NCI-H748 (cell line): Measurements from ENCODE around the gene TINAGL1.

Source experiments
- DNase-seq: peaks from one replicate; lab custom pipeline; 2025; ENCODE audit not compliant: unreplicated experiment; lab: John Stamatoyannopoulos, UW

TINAGL1 gene

GRCh38 chr1:31568895-31569595 lies 7.3 kb upstream of the TINAGL1 start:
- DNase-seq: no peak

GRCh38 chr1:31569596-31570173 lies 6.6 kb upstream of the TINAGL1 start:
- DNase-seq: no peak

GRCh38 chr1:31570228-31570627 lies 6.1 kb upstream of the TINAGL1 start:
- no peak for DNase-seq

GRCh38 chr1:31570906-31571305 lies 5.4 kb upstream of the TINAGL1 start:
- no peak for DNase-seq

DNA sequence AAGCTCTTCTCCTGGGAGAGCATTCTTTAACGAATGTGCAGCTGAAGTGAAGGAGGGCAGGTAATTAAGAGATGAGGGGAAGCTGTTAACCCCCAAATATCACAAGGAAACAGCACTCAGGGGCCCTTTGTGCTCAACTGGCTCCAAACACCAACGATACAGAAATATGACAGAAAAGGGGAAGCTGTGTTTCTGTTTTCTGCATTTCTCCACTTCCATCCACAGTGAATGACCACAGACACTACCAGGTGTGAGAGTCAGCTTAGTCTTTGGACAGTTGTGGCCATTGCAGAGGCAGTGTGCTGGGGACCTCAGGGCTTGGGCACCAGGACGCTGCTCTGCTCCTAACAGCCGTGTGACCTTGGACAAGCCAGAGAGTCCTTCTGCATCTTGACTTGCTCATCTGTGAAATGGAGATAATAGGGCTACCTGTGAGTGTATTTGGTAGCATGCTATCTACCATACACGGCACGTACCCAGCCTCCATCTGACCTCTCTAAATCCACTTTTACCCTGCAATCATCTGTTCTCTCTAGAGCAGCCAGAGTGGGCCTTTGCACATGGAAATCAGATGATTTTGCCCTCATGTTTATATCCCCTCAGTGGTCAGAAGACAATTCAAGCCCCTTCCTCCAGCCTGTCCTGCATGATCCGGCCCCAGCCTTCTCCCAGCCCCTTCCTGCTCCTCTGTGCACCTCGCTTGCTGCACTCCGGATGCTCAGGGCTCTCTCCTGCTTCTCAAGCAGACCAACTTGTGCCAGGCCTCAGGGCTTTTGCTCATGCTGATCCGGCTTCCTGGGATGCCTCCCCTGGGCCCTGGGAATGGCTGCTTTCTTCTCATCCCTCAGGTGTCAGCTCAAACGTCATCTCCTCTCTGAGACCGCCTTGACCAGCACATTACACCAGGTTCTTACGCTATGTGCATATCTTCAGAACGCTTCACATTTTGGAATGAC lies 4.7 kb upstream of the TINAGL1 start:
- DNase-seq: no peak

GRCh38 chr1:31572323-31573104 lies 3.8 kb upstream of the TINAGL1 start:
- no peak for DNase-seq

GRCh38 chr1:31573261-31573660 lies 3.1 kb upstream of the TINAGL1 start:
- DNase-seq: no peak

- no peak for DNase-seq
Observed at GRCh38 chr1:31574749-31575368, 1.5 kb upstream of the TINAGL1 start.

DNA sequence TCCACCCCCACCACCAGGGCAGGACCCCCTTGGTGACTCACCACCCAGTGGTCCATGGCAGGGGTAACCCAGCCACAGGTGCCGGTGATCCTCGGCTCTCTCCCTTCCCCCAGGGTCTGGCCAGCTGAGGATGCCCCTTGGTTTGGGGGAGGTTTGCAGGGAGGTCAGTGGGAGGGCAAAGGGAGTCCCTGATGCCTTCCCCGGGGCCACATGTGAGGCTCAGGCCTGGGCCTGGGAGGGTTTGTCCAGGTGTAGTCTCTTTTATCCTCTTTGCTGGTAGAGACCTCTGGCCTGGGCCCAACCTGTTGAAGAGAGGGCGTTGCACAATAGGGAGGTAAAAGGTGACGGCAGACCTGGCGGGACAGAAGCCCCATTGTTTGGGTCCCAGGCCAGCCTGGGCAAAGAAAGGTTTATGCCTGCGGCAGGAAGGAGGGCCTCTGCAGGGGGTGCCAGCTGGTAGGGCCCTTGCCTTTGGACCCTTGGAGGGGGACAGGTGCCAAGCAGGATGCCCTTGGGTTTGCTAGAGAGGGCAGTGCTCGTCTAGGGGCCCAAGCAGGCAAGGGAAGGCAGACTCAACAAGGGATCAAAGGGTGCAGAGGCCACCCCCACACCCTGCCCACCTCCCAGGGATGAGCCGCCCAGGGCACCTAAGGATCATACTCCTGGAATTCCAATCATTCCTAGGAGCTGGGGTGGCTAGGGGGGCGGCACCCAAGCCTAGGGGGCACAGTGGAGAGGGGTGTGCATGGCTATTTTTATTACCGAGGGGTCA lies 760 bp upstream of the TINAGL1 start:
- DNase-seq: no peak

DNA sequence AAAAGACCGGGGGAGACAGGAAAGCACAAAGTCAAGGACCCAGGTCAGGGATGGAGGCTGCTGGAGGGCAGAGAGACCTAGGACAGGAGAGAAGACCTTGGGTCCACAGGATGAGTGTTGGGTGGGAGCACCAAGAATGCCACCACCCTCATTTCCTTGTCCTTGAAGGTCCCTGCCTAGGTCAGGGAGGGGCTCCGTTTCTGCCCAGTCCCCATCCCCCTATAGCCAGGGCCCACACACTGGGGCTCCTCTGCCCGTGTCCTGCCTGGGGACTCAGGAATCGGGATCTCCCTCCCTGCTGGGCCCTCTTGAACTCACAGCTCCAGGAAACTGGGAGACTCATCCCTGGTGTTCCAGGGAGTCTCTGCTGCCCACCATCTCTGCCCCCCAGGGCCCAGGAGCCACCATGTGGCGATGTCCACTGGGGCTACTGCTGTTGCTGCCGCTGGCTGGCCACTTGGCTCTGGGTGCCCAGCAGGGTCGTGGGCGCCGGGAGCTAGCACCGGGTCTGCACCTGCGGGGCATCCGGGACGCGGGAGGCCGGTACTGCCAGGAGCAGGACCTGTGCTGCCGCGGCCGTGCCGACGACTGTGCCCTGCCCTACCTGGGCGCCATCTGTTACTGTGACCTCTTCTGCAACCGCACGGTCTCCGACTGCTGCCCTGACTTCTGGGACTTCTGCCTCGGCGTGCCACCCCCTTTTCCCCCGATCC lies 584 bp downstream of the TINAGL1 start:
- DNase-seq: no peak

DNA sequence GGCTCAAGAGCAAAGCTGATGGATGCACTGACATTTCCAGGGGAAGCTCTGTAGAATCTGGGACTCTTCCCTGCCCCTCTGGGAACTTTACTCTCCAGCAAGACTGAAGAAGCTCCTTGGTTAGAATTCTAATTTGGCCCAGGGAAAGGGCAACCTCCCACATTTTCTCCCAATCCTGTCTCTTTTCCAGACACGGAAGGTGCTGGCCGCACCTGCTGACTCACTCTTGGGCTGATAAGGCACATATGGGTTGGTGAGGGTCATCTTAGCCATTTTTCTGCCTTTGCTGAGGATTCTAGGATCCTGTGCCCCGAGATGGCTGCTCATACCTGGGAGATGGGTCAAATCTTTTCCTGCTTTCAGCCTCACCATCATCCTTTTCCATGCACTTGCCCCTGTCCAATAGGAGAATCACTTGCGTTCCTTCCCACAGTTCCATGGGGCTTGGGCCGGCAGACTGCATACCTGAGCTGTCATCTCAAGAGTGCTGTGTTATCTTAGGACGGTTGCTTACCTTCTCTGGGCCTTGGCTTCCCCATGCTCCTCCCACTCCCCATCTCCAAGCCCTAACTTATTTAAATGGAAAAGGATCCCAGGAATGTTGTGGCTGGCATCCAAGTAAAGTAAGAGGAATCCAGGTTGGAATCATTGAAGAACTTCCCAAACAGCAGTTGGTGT lies 1.3 kb downstream of the TINAGL1 start:
- no peak for DNase-seq

DNA sequence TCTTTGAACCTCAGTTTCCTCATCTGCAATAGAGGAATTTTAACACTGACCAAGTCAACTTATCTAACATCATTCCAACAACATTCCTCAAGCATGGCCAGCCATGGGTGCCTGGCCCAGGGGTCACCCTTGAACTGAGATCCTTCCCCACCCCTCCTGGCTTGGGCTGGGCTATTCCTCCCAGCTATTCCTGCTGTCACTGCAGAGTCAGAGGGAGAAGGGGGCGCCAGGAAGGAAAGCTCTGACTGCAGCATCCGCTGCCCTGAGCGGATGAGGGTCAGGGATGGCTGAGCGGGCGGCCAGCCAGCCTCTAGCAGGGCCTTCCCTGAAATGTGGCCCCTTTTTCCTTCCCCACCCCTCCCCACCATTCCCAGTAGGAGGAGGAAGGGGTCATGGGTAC lies 3.1 kb downstream of the TINAGL1 start:
- no peak for DNase-seq

DNA sequence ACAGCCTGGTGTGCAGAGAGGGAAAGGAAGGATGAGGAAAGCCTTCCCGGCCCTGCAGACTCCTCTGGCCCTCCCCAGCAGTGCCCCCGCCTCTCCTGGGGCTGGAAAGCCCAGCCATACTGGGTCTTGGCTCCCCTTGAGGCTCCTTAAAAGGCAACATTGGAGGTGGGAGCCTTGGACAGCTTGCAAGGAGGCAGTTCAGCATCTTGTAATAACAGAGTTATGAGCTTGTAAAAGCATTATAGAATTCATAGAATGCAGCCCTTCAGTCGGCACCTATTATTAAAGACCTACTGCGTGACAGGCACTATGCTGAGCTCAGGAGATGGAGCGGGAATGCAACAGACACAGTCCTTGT lies 4.2 kb downstream of the TINAGL1 start:
- no peak for DNase-seq

GRCh38 chr1:31580891-31581603 lies 4.7 kb downstream of the TINAGL1 start:
- DNase-seq: no peak

DNA sequence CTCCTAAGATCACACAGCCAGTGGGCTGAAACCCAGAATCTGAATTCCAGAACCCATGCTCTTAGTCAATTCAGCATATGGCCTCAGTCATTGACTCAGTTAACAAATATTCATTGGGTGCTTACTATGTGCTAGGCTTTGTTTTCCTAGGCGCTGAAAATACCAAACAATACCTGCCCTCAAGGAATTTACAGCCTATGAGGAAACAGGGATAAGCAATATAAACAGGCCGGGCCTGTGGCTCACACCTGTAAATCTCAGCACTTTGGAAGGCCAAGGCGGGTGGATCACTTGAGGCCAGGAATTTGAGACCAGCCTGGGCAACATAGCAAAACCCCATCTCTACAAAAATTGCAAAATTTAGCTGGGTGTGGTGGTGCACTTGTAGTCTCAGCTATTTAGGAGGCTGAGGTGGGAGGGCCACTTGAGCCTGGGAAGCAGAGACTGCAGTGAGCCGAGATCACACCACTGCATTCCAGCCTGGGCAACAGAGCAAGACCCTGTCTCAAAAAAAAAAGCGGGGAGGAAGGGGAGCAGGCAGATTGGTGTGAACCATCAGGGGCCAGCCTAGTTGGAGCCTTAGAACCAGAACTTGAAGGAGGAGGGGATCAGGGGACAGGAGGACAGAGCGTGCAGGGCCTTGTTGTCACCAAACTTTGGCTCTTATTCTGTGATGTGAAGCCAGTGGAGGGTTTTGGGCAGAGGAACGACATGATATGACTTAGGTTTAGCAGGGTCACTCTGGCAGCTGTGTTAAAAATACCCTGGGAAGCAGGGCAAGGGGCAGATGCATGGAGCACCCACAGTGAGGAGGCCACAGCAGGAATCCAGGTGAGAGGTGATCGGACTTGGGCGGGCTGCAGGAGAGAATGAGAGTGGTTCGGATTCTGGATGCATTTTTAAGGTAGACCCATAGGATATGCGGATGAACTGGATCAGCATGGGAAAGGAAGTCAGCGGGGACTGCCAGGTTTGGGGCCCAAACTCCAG lies 5.8 kb downstream of the TINAGL1 start:
- DNase-seq: no peak

- DNase-seq: no peak
Observed at GRCh38 chr1:31583082-31583994, 7.0 kb downstream of the TINAGL1 start.
